BJ (cell line): ENCODE measurements around the gene MTLN. TPM values are rescaled to one million over a fixed set of nuclear protein-coding genes. Genes with fewer than 3 reads are reported as not detected.
"Not testable (repeated sequence)": the region's sequence is repeated elsewhere in the genome, so short reads cannot be mapped to it uniquely, and the experiment has no call there.

ENCODE experiments used
- CTCF ChIA-PET: fragments of 350-600 bp; formaldehyde crosslinking; extraction: SDS; loops from one replicate; lab custom pipeline; 2021; ENCODE audit warnings: antibody characterized with exemption, inconsistent platforms; lab: Yijun Ruan, JAX
- POLR2A ChIA-PET: fragments of 300-600 bp; sonication (Branson Sonifier 250); formaldehyde crosslinking; extraction: SDS; loops from one replicate; lab custom pipeline; 2021; ENCODE audit warnings: antibody characterized with exemption; lab: Charles Lee
- DNase-seq: peaks from one replicate; pipeline ENCODE4 v3.0.0-alpha.2; 2011; ENCODE audit warnings: low read depth
- H3K27me3 ChIP-seq: 2 replicates; pipeline ENCODE4 v1.6.0; 2011; ENCODE audit warnings: low read length; ENCODE audit not compliant: control insufficient read depth, insufficient read depth
- H3K36me3 ChIP-seq: 2 replicates; pipeline ENCODE4 v1.5.1; 2011; ENCODE audit warnings: low read length; ENCODE audit not compliant: control insufficient read depth, insufficient read depth
- H3K4me3 ChIP-seq: 2 replicates; pipeline ENCODE4 v1.5.1; 2011; ENCODE audit warnings: low read depth, mild to moderate bottlenecking, control low read depth, low read length
- polyA minus RNA-seq: library from RNA; depleted of rRNA, polyadenylated mRNA; stranded (reverse); fragments of >200 nt; gene quantifications from 2 replicates; pipeline ENCODE4 v1.2.3, GENCODE V29; 2011; rRNA and poly(A)+ RNA removed
- polyA plus RNA-seq: library from polyadenylated mRNA; depleted of rRNA; stranded (reverse); fragments of >200 nt; gene quantifications from 2 replicates; pipeline ENCODE4 v1.2.3, GENCODE V29; 2011; rRNA removed
- TF ChIP-seq, protein P1 (sequence below): IDR thresholded peaks from 2 replicates; pipeline ENCODE4 v1.5.1; 2011; ENCODE audit warnings: low read depth, mild to moderate bottlenecking, control low read depth, inconsistent platforms, low read length, moderate library complexity; ENCODE audit not compliant: insufficient read depth

MTLN gene, protein sequence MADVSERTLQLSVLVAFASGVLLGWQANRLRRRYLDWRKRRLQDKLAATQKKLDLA
- polyA plus RNA-seq = 45.2 and 45.6 TPM in 2 replicates
- 7.6 and 15.4 TPM in 2 replicates for polyA minus RNA-seq

- H3K36me3 ChIP-seq = no peaks in the 10 kb centered on the region
- TF ChIP-seq, protein P1, sequence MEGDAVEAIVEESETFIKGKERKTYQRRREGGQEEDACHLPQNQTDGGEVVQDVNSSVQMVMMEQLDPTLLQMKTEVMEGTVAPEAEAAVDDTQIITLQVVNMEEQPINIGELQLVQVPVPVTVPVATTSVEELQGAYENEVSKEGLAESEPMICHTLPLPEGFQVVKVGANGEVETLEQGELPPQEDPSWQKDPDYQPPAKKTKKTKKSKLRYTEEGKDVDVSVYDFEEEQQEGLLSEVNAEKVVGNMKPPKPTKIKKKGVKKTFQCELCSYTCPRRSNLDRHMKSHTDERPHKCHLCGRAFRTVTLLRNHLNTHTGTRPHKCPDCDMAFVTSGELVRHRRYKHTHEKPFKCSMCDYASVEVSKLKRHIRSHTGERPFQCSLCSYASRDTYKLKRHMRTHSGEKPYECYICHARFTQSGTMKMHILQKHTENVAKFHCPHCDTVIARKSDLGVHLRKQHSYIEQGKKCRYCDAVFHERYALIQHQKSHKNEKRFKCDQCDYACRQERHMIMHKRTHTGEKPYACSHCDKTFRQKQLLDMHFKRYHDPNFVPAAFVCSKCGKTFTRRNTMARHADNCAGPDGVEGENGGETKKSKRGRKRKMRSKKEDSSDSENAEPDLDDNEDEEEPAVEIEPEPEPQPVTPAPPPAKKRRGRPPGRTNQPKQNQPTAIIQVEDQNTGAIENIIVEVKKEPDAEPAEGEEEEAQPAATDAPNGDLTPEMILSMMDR = no peak
- peak within 1 kb of the TSS; percentile 71 for H3K4me3 ChIP-seq
- DNase-seq = no peak
- H3K27me3 ChIP-seq = peaks cover 3% of the 10 kb centered on the region
- ChIA-PET CTCF (no interaction called here), POLR2A (no interaction called here)
These were observed at the start of gene MTLN for GRCh38 chr2:110211938-110212858. Gene MTLN, minus strand, starts transcription at chr2:110212547. Its CDS starts 22 bp downstream, at chr2:110212525.

DNA sequence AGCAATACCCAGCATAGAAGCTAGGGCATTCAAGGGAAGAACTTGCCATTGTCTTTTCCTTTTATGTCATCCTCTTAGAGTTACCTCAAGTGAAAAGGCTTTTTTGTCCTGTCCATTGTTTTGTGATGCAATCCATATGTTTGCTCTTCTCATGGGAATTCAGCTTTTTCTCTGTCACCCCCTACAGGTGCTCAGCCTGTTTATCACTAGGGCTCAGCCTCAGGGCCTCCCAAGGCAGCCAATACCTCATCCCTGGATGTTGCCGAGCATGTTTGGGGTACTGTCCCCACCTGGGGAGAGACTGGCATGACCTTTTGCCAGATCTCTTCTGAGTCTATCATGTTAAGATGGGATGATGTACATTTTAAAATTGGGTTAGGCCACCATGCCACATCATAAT is 49.6 kb upstream of the MTLN start:
- POLR2A ChIA-PET, CTCF ChIA-PET, DNase-seq, H3K27me3 ChIP-seq, H3K4me3 ChIP-seq, H3K36me3 ChIP-seq: not testable (repeated sequence)

DNA sequence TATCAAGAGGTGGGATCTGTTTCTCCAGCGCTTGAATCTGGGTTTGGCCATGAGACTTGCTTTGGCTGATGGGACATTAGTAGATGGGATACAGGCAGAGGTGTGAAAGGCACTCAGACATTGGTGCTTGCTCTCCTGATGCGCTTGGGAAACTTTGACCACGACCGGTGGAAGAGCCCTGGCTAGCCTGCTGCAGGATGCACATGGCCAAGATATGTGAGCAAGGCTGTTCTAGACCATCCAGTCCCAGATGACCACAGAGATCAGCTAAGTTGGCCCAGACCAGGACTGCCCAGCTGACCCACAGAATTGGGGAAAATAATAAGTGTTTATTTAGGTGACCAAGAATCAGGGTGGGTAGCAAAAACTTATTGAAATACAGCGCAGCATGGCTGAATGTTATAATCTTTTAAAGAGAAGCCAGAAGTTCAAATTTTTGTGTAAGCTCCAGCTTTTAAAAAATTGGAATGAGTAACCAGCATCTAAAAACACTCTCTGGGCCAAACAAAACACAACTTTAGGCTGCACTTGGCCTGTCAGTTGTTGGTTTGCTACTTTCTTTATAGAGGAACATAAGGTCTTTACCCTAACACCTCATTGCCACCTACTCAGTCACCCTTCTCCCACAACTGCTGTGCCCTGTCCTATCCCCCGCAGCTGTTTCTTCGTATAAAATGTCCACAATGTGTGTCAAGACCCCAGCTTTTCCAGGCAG is 35.9 kb upstream of the MTLN start:
- H3K4me3 ChIP-seq, CTCF ChIA-PET, H3K27me3 ChIP-seq, POLR2A ChIA-PET, DNase-seq, H3K36me3 ChIP-seq: not testable (repeated sequence)

GRCh38 chr2:110245488-110246435 is 33.4 kb upstream of the MTLN start:
- CTCF ChIA-PET, H3K36me3 ChIP-seq, H3K4me3 ChIP-seq, H3K27me3 ChIP-seq, POLR2A ChIA-PET, DNase-seq: not testable (repeated sequence)

DNA sequence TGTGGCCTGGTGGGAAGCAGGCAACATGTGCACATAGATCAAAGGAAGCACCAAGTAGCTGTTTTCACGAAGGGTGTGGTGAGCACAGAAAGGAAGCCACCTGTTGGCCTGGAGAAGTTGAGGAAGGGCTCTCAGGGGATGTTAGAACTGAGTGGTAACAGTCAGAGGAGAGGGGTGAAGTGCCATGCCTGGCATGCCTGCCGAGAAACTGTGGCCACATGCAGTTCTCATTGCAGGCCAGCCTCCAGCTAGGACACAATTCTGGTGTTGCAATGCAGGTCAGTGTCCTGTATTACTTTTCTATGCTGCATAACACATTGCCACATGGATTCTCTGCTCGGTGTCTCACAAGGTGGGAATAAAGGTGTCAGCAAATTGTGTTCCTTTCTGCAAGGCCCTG is 30.9 kb upstream of the MTLN start:
- POLR2A ChIA-PET, CTCF ChIA-PET, H3K36me3 ChIP-seq, H3K27me3 ChIP-seq, H3K4me3 ChIP-seq, DNase-seq: not testable (repeated sequence)

DNA sequence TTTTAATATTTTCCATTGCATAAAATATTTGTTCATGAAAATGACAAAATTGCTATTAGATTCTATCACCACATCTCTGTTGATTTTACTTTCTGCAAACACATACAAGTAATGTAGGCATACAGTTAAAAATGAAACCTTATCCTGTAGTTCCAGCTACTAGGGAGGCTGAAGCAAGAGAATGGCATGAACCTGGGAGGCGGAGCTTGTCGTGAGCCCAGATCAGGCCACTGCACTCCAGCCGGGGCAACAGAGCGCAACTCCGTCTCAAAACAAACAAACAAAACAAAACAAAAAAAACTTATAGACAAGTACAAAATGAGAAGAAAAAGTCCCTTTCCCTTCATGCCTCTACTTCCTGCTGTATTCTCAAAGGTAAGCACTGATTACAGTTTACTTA is 22.2 kb upstream of the MTLN start:
- CTCF ChIA-PET, H3K27me3 ChIP-seq, H3K4me3 ChIP-seq, POLR2A ChIA-PET, DNase-seq, H3K36me3 ChIP-seq: not testable (repeated sequence)

- H3K4me3 ChIP-seq, CTCF ChIA-PET, DNase-seq, H3K27me3 ChIP-seq, POLR2A ChIA-PET, H3K36me3 ChIP-seq: not testable (repeated sequence)
These were observed 17.5 kb upstream of the MTLN start for GRCh38 chr2:110229886-110230285.

DNA sequence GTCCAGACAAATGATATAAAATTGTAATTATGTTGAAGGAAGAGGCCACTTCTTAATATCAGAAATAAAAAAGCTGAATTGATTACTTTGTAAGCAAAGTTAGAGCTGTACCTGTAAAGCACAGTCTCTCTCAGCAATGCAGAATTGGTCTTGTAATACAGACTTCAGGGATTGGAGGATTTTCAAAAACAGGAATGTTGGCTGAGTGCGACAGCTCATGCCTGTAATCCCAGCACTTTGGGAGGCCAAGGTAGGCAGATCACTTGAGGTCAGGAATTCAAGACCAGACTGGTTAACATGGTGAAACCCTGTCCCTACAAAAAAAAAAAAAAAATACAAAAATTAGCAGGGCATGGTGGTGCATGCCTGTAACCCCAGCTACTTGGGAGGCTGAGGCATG is 10.3 kb upstream of the MTLN start:
- H3K4me3 ChIP-seq, H3K36me3 ChIP-seq, DNase-seq, H3K27me3 ChIP-seq, CTCF ChIA-PET, POLR2A ChIA-PET: not testable (repeated sequence)
